Stimulated activated CD8-positive, alpha-beta memory T cell treated with anti-CD3 and anti-CD28 coated beads, Interleukin-4, amount 100 ng/mL, for 4 hours (primary cell): ENCODE results near the gene STARD3.
"Not testable (repeated sequence)": the region's sequence is repeated elsewhere in the genome, so short reads cannot be mapped to it uniquely, and the experiment has no call there.

Experiments
- DNase-seq, 2 donors: peaks; one replicate each; pipeline ENCODE4 v3.0.0-alpha.2; 2020; ENCODE audit warnings: low read depth in 2 of 2, low spot score in 1 of 2

STARD3 gene

DNA sequence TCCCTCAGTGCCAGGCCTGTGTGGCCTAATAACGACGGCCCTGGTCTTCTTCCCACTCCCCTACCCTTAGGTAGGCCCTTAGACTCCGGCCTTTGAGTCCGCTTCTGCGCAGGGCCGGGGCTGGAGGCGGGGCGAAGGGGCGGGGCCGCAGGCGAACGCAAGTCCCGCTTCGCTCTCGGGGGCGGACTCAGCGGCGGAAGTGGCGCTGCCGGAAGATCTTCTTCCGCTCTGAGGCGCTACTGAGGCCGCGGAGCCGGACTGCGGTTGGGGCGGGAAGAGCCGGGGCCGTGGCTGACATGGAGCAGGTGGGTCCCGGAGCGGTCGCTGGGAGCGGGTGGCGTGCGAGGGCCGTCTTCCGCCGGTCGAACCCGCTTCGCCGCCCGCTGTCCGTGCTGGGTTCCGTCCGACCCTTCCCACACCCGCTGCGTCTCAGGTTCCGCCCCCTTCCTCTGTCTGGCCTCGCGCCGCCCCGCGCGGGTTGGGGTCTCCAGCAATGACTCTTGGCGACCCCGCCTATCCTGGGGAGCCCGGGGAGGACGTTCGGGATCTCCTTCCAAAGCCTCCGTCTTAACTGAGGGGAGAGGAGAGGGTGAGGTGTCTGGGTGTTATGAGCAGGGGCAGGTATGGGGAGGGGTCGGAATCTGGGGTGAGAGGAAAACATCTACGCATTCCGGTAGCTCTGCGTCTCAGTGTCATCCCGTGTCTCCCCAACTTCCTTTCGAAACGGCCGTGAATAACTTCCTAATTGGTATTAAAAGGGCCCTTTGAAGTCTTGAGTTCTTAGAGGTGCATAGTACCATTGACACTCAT lies at the start of gene STARD3:
Gene STARD3 (plus strand): TSS at position 218 of the 810 bp plus-strand sequence. CDS start 16,388 bp downstream, outside the sequence.
- DNase-seq, result peak; percentile 74 to 79

GRCh38 chr17:39590180-39590579 lies 46.8 kb upstream of the STARD3 start:
- DNase-seq, result not testable (repeated sequence)

- no peak for DNase-seq
Observed at GRCh38 chr17:39591958-39592954, 44.7 kb upstream of the STARD3 start.

DNA sequence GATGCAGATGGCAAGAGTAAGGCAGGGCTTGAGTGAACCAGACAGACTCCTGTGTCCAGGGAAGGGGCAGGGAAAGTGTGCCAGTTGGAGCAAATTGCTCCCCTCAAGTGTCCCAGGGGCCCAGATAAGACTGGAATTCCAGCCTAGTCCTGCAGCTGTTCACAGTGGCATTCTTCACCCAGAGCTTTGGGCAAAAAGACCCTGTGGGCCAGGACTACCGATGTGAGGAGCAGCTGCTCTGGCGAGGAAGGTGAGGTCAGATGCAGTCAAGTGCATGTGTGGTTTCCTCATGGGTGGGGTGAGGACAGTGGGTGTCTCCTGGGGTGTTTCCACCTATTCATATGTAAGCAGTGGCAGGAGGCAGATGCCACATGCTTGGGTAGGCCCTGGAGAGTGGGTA lies 43.6 kb upstream of the STARD3 start:
- no peak for DNase-seq

GRCh38 chr17:39595294-39595693 lies 41.6 kb upstream of the STARD3 start:
- DNase-seq, result no peak

- no peak for DNase-seq
Observed at GRCh38 chr17:39595928-39596510, 40.9 kb upstream of the STARD3 start.

DNA sequence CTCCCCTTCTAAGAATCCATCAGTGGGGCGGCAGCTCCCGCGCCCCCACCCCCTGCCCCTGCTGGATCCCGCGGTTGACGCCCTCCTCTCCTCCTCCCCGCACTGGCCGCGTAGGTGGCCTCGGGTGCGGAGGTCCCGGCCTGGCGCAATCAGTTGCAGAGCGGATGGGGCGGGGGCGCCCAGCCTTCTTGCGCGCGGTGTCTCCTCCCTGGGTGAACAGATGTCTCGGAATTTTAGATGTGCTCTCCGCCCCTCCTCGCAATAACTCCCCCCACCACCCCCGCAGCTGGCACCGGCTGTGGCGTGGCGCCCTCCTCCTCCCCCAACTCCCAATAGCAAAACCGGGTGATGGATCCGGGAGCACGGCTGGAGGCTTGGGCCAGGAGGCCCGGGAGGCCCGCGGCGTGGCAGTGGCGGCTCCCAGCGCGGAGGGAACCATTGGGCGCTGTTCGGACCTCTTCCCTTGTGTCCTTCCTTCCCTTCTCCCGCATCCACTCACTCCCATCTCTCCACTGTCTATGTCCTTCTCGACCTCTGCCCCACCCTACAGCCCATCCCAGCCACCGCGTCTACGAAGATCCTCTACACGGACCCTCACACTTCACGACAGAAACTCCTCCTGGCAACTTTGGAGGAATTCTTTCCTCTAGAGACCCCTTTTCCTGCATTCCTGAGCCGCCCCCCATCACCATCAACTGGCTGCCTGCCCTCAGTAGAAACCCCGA lies 40.2 kb upstream of the STARD3 start:
- no peak for DNase-seq

DNA sequence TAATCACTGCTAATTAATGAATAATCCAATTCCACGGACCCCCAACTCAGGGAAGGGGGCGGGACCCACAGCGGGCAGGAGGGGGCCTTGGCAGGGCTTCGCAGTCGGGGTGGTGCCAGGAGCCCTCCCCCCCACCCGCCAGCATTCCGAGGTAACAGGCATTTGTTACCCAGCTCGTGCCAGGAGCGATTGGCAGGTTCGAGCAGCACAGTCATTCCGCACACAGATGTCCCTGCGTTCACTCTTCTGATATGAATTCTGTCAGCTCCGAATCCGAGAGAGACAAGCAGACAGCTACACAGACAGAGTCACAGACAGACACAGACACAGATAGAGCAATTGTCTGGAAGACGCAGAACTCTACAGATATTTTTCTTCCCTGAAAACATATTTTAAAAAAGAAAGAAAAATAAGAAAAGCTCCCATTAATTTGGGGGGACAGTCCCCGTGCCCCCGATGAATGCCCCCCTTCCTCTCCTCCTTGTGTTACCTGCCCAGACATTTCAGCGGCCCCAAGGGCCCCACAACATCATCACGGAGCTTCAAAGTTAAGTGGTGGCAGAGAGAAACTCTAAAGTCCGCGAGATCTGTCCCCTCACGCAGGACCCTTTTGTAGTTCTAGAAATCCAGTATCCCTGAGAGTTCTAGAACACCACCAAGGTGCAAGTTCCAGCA lies 39.4 kb upstream of the STARD3 start:
- DNase-seq, result no peak

DNA sequence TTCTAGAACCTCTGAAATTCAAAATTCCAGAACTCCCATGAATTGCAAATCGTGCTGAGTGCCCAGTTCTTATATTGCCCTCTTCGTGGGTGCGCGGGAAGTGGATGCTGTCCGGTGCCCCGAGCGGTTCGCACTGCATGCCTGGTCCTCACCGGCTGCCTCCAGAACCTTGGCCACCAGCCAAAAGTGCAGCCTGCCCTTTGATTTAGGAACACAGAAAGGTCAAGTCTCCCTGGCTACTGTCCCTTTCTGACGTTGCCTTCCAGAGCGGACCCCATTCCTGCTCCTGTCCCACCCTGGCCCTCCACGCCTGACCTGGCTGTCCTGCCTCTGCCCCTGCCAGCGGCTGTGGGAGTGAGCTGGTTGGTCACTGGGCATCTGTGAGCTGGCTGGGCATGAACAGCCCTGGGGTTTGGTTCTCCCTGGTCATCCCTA lies 38.9 kb upstream of the STARD3 start:
- no peak for DNase-seq

GRCh38 chr17:39598630-39599003 lies 38.3 kb upstream of the STARD3 start:
- no peak for DNase-seq

GRCh38 chr17:39599004-39599664 lies 37.8 kb upstream of the STARD3 start:
- DNase-seq, result no peak

DNA sequence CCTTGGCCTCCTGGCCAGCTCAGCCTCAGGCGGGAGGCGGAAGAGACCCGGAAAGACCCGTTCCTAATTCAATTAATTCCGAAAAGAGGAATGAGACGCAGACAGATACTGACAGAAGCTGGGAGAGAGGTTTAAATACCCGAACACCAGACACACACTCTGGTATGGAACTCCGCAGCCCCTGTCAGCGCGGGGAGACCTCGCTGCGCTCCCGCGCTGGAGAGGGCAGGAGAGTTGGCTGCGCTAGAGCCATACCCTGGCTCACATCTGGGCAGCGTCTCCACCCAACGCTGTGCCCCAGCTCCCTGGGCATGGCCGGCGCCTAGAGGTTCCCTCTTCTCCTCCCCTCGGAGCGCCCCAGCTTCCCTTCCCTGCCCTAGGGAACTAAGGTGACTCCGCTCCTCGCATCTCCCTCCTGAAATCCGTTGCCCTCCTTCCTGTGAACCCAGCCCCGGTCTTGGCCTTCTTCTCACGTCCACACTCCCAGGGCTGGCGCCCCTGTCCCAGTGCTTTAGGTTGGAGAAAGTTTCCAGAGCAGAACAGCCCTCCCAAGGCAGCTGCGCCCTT lies 37.2 kb upstream of the STARD3 start:
- no peak for DNase-seq

GRCh38 chr17:39600288-39600996 lies 36.5 kb upstream of the STARD3 start:
- no peak for DNase-seq

DNA sequence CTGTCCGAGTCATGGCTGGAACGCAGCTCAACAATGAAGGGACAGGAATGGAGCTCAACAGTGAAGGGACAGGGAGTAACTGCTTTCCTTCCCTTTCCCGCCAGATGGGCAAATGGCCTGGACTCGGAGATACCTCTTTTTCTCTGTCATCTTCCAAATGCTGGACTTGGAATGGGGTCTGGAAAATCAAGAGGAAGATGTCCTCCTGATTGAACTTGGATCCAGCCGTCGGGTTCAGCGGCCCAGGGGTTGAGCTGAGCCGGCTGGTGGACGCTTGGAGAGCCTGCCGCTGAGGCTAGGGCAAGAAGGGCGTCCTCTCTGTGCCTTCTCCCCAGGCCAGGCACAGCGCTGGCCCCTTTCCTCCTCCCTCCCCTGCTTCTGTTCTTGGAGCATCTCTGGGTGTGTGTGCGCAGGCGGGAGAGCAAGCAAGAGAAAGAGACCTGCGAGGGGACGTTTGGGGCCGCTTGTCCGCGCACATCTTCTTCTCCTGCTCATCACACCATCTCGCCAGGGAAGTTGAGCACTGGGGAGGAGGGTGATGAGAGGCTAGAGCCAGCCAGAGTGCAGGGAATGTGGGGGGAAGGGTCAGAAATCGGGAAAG lies 35.8 kb upstream of the STARD3 start:
- no peak for DNase-seq

DNA sequence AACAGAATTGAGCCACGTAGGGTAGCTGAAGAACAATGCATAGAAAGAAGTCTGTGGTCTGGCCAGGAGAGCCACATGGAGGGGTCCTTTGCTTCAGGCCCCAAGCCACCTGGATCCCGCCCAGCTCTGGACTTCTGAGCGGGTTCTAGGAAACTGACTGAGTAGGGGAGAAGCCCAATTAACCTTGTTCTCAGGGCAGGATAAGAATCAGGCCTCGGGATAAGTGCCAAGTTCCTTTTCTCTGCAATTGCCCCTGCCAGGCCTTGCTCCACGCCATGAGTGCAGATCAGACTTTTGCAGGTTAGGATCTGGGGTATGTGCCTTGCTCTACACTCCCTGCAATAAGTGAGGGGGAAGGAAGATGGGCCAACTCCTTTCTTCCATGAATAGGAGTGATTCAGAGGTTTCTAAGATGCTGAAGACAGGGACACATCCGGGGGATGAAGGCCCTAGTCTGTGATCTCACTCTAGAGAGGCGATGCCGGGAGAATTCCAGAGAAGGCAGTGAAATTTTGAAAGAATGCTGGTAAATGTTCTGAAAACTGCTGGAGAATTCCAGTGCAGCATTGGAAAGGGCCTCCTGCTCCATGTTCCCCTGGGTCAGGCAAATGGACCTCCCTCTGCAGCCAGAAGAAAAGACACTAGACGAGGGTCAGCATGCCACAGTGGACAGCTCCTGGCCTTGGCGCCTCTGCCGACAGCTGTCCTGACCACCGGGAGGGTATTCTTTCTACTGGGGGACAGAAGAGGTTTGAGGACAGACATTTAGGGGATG lies 35.0 kb upstream of the STARD3 start:
- no peak for DNase-seq

- no peak for DNase-seq
Observed at GRCh38 chr17:39602533-39603303, 34.2 kb upstream of the STARD3 start.
